CD14-positive monocyte (primary cell): ENCODE measurements around the gene ANKRD13D. TPM values are rescaled to one million over a fixed set of nuclear protein-coding genes. Genes with fewer than 3 reads are reported as not detected.

Experiments used
- DNase-seq, 3 donors: peaks; one replicate each; pipeline ENCODE4 v3.0.0-alpha.2; 2011 to 2022
- H2AFZ ChIP-seq: 2 replicates; pipeline ENCODE4 v1.6.0; 2012; ENCODE audit warnings: mild to moderate bottlenecking, low read depth, low read length, inconsistent platforms; ENCODE audit not compliant: insufficient read depth, poor library complexity, severe bottlenecking
- H3K27ac ChIP-seq, 2 donors: 1 replicate in 1 of 2; 2 replicates in 1 of 2; pipeline ENCODE4 v1.5.1; 2012 to 2013; ENCODE audit warnings: low read length in 2 of 2, control low read depth in 1 of 2, inconsistent platforms in 1 of 2, low read depth in 1 of 2, mild to moderate bottlenecking in 1 of 2
- H3K27me3 ChIP-seq, 2 donors: one replicate each; pipeline versions ENCODE4 v1.6.0 to v1.6.1; 2011 to 2013; ENCODE audit warnings: low read length in 2 of 2; ENCODE audit not compliant: control insufficient read depth in 2 of 2, insufficient read depth in 2 of 2
- H3K36me3 ChIP-seq, 2 donors: replicated peaks in 1 of 2; 1 replicate in 1 of 2; 2 replicates in 1 of 2; pipeline versions ENCODE4 v1.5.1 to v1.6.1; 2012 to 2013; ENCODE audit warnings: low read length in 2 of 2, control low read depth in 1 of 2, inconsistent platforms in 1 of 2, mild to moderate bottlenecking in 1 of 2; ENCODE audit not compliant: insufficient read depth in 2 of 2, control insufficient read depth in 1 of 2
- H3K4me1 ChIP-seq, 2 donors: 1 replicate in 1 of 2; 2 replicates in 1 of 2; pipeline versions ENCODE4 v1.5.1 to v1.6.1; 2012 to 2013; ENCODE audit warnings: low read length in 2 of 2, control low read depth in 1 of 2, inconsistent platforms in 1 of 2, mild to moderate bottlenecking in 1 of 2, moderate library complexity in 1 of 2; ENCODE audit not compliant: insufficient read depth in 2 of 2, control insufficient read depth in 1 of 2
- H3K4me2 ChIP-seq: replicated peaks from 2 replicates; pipeline ENCODE3; 2012; ENCODE audit warnings: low read length, moderate library complexity, mild to moderate bottlenecking; ENCODE audit not compliant: poor library complexity, severe bottlenecking; ENCODE audit errors: extremely low read depth
- H3K4me3 ChIP-seq, 3 experiments: fragments of 200-600 bp in 1 of 3; sonication (generic) in 1 of 3; replicated peaks in 1 of 3; 1 replicate in 2 of 3; 2 replicates in 1 of 3; pipeline ENCODE4 v1.5.1; 2011 to 2013; ENCODE audit warnings: low read length in 3 of 3, mild to moderate bottlenecking in 3 of 3, control low read depth in 2 of 3, low read depth in 2 of 3, inconsistent platforms in 1 of 3, moderate library complexity in 1 of 3
- H3K79me2 ChIP-seq: 2 replicates; pipeline ENCODE4 v1.6.0; 2012; ENCODE audit warnings: mild to moderate bottlenecking, control low read depth, inconsistent platforms, low read length, moderate library complexity; ENCODE audit not compliant: insufficient read depth
- H3K9ac ChIP-seq: 2 replicates; pipeline ENCODE4 v1.6.0; 2017; ENCODE audit warnings: low read length, mild to moderate bottlenecking; ENCODE audit not compliant: insufficient read depth, poor library complexity, severe bottlenecking
- H3K9me3 ChIP-seq, 2 donors: replicated peaks in 1 of 2; 1 replicate in 1 of 2; 2 replicates in 1 of 2; pipeline versions ENCODE4 v1.5.1 to v1.6.1; 2012 to 2013; ENCODE audit warnings: low read length in 2 of 2, control low read depth in 1 of 2; ENCODE audit not compliant: control insufficient read depth in 1 of 2, insufficient read depth in 1 of 2
- H4K20me1 ChIP-seq: 2 replicates; pipeline ENCODE4 v1.6.0; 2012; ENCODE audit warnings: mild to moderate bottlenecking, low read length, control low read depth, moderate library complexity; ENCODE audit not compliant: insufficient read depth
- H3K27ac Mint-ChIP-seq, 7 donors: one replicate each; pipeline ENCODE4 v1.8.0; 2020; ENCODE audit warnings: mild to moderate bottlenecking in 7 of 7, mixed read lengths in 7 of 7, moderate library complexity in 6 of 7, inconsistent platforms in 2 of 7
- H3K27me3 Mint-ChIP-seq, 3 donors: one replicate each; pipeline ENCODE4 v1.8.0; 2021 to 2022; ENCODE audit warnings: low read depth in 3 of 3, mild to moderate bottlenecking in 3 of 3, mixed read lengths in 3 of 3, moderate library complexity in 3 of 3, inconsistent platforms in 1 of 3
- H3K36me3 Mint-ChIP-seq, 2 donors: one replicate each; pipeline ENCODE4 v1.8.0; 2020; ENCODE audit warnings: mixed read lengths in 2 of 2, inconsistent platforms in 1 of 2, mild to moderate bottlenecking in 1 of 2
- H3K4me1 Mint-ChIP-seq: one replicate; pipeline ENCODE4 v1.8.0; 2020; ENCODE audit warnings: mild to moderate bottlenecking, mixed read lengths
- H3K4me3 Mint-ChIP-seq, 2 donors: one replicate each; pipeline ENCODE4 v1.8.0; 2020; ENCODE audit warnings: mild to moderate bottlenecking in 2 of 2, mixed read lengths in 2 of 2, moderate library complexity in 1 of 2
- H3K9me3 Mint-ChIP-seq, 7 donors: one replicate each; pipeline ENCODE4 v1.8.0; 2020 to 2022; ENCODE audit warnings: mixed read lengths in 7 of 7, mild to moderate bottlenecking in 6 of 7, moderate library complexity in 6 of 7, inconsistent platforms in 2 of 7
- WGBS: methylation state at CpG from one replicate; pipeline ENCODE4 v1.1.5; 2013; ENCODE audit warnings: missing lambda C conversion rate; ENCODE audit not compliant: insufficient coverage; 5-methylcytosine and 5-hydroxymethylcytosine counted together
- intact Hi-C, 2 donors: fragments of 100-400 bp; cut with micrococcal nuclease; formaldehyde crosslinking; loops; one replicate each; pipeline versions ENCODE4 v1.15.0 to v1.15.1; 2023
- polyA plus RNA-seq, 3 donors: library from polyadenylated mRNA; depleted of rRNA in 1 of 3; unstranded in 2 of 3; stranded (reverse) in 1 of 3; fragments of 300-500 nt in 2 of 3; fragments of >200 nt in 1 of 3; fragmentation: Illumina TruSeq in 2 of 3; gene quantifications; 1 replicate in 2 of 3; 2 replicates in 1 of 3; pipeline ENCODE4 v1.2.3, GENCODE V29; 2012 to 2021
- TF ChIP-seq, protein P1 (sequence below): fragments of 200-600 bp; IDR thresholded peaks from one replicate; pipeline ENCODE4 v1.8.0; 2022; ENCODE audit warnings: antibody characterized with exemption, mild to moderate bottlenecking

Gene ANKRD13D
- polyA plus RNA-seq, 3 donors, result 9.1 to 389 (median 10.3) TPM

GRCh38 chr11:67288452-67289225 is 464 bp upstream of the ANKRD13D start:
- Mint-ChIP-seq H3K36me3 (peaks cover 60 to 81% of the 10 kb centered on the region in 2 donors), H3K27ac (peak overlapping the region; percentile 98 to 100 (median 99)), H3K4me3 (peak overlapping the region; percentile 80 to 91), H3K27me3 (peaks cover 0 to 6% (median 5%) of the 10 kb centered on the region in 3 donors), H3K9me3 (no peaks in the 10 kb centered on the region), H3K4me1 (peaks cover 80% of the 10 kb centered on the region)
- TF ChIP-seq, protein P1, sequence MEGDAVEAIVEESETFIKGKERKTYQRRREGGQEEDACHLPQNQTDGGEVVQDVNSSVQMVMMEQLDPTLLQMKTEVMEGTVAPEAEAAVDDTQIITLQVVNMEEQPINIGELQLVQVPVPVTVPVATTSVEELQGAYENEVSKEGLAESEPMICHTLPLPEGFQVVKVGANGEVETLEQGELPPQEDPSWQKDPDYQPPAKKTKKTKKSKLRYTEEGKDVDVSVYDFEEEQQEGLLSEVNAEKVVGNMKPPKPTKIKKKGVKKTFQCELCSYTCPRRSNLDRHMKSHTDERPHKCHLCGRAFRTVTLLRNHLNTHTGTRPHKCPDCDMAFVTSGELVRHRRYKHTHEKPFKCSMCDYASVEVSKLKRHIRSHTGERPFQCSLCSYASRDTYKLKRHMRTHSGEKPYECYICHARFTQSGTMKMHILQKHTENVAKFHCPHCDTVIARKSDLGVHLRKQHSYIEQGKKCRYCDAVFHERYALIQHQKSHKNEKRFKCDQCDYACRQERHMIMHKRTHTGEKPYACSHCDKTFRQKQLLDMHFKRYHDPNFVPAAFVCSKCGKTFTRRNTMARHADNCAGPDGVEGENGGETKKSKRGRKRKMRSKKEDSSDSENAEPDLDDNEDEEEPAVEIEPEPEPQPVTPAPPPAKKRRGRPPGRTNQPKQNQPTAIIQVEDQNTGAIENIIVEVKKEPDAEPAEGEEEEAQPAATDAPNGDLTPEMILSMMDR, result peak; percentile 49
- Histone ChIP-seq H2AFZ (peak overlapping the region; percentile 57), H3K9ac (peak overlapping the region; percentile 93), H3K36me3 (peaks cover 62 to 68% of the 10 kb centered on the region in 2 donors), H3K4me3 (peak overlapping the region; percentile 73 to 84 (median 83)), H3K9me3 (no peaks in the 10 kb centered on the region), H3K27me3 (no peaks in the 10 kb centered on the region), H3K27ac (peak overlapping the region; percentile 92 to 99), H4K20me1 (peaks cover 48% of the 10 kb centered on the region), H3K4me1 (peaks cover 87 to 94% of the 10 kb centered on the region in 2 donors), H3K4me2 (peak overlapping the region; percentile 80), H3K79me2 (peaks cover 87% of the 10 kb centered on the region)
- DNase-seq, result peak; percentile 96 to 97 (median 97)
- intact Hi-C loops, result no loop called here
- under 1% methylated on average over 85 of the region's 87 CpGs for WGBS

DNA sequence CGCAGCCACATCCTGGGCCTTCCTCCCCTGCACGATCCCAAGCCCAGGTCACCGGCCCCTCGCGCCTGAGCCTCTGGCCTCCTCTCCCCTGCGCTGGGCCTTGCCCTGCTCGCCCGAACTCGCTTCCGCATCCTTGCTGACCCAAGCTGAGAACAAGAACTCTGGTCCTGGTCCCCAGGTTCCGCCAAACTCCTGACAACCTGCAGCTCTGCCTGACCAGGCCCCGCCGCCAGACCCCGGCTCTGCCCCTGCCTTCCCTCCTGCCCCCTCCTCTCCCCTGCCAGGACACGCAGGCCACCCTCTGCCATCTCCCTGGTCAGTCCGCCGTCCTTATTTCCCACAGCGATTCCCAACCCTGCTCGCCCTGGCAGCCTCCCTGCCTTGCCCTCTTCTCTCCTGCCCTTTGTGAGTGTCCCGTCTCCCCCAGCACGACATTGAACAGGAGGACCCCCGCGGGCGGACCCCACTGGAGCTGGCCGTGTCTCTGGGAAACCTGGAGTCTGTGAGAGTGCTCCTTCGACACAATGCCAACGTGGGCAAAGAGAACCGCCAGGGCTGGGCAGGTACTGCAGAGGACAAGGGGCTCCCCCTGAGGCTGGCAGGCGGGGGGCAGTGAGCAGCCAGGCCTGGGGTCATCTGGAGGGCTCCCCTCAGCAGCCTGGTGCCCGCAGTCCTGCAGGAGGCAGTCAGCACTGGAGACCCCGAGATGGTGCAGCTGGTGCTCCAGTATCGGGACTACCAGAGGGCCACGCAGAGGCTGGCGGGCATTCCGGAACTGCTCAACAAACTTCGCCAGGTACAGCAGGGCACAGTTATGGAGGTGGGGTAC is 762 bp downstream of the ANKRD13D start:
- 28% methylated on average over 30 of the region's 36 CpGs for WGBS
- H3K4me3 Mint-ChIP-seq, result peak overlapping the region; percentile 91 to 94
- peaks cover 60% of the 10 kb centered on the region for H4K20me1 ChIP-seq
- peak in 1 of 3 donors; percentile 52 for DNase-seq
- peaks cover 59 to 81% of the 10 kb centered on the region in 2 donors for H3K36me3 Mint-ChIP-seq
- H3K4me1 ChIP-seq, result peaks cover 77 to 91% of the 10 kb centered on the region in 2 donors
- peaks cover 87% of the 10 kb centered on the region for H3K79me2 ChIP-seq
- H3K4me3 ChIP-seq, result peak overlapping the region; percentile 47 to 82 (median 61)
- peaks cover 62 to 68% of the 10 kb centered on the region in 2 donors for H3K36me3 ChIP-seq
- peak overlapping the region; percentile 64 for H3K9ac ChIP-seq
- peaks cover 0 to under 1% (median 0%) of the 10 kb centered on the region in 7 donors for H3K9me3 Mint-ChIP-seq
- peaks cover 75% of the 10 kb centered on the region for H3K4me1 Mint-ChIP-seq
- H3K27me3 ChIP-seq, result no peaks in the 10 kb centered on the region
- peak overlapping the region; percentile 32 to 74 for H3K27ac ChIP-seq
- intact Hi-C loops, result no loop called here
- H3K27ac Mint-ChIP-seq, result peak overlapping the region; percentile 82 to 96 (median 91)
- TF ChIP-seq, protein P1, result no peak
- H3K4me2 ChIP-seq, result peak overlapping the region; percentile 80
- H3K27me3 Mint-ChIP-seq, result peaks cover 0 to 5% (median 1%) of the 10 kb centered on the region in 3 donors
- no peak overlapping the region for H2AFZ ChIP-seq
- no peaks in the 10 kb centered on the region for H3K9me3 ChIP-seq
